Neural cell (in vitro differentiated cells): ENCODE measurements around the gene RTBDN. TPM values are rescaled to one million over a fixed set of nuclear protein-coding genes. Genes with fewer than 3 reads are reported as not detected.

Experiments used
- H2AFZ ChIP-seq: fragments of 200-600, 300-800 bp; sonication (generic), shearing (Covaris generic); 2 replicates; pipeline ENCODE4 v1.6.0; 2014; ENCODE audit warnings: low read depth, mild to moderate bottlenecking, antibody characterized with exemption, low read length, moderate library complexity
- H3F3A ChIP-seq: fragments of 200-600 bp; shearing (Covaris generic); 2 replicates; pipeline ENCODE4 v1.6.1; 2016; ENCODE audit warnings: mild to moderate bottlenecking, moderate library complexity, mixed read lengths, antibody characterized with exemption, low read length; ENCODE audit not compliant: insufficient read depth, poor library complexity, severe bottlenecking
- H3K27ac ChIP-seq: fragments of 200-600, 300-800 bp; sonication (generic), shearing (Covaris generic); 2 replicates; pipeline ENCODE4 v1.5.1; 2014; ENCODE audit warnings: mild to moderate bottlenecking, low read length, moderate library complexity
- H3K27me3 ChIP-seq: fragments of 300-800, 200-600 bp; sonication (generic), shearing (Covaris generic); 2 replicates; pipeline ENCODE4 v1.6.0; 2014; ENCODE audit warnings: mild to moderate bottlenecking, low read depth, low read length, moderate library complexity; ENCODE audit not compliant: insufficient read depth
- H3K36me3 ChIP-seq: fragments of 300-800, 200-600 bp; sonication (generic), shearing (Covaris generic); 2 replicates; pipeline ENCODE4 v1.5.1; 2014; ENCODE audit warnings: mild to moderate bottlenecking, antibody characterized with exemption, low read length, moderate library complexity; ENCODE audit not compliant: insufficient read depth
- H3K4me2 ChIP-seq: fragments of 300-800, 200-600 bp; sonication (generic), shearing (Covaris generic); 2 replicates; pipeline ENCODE4 v1.6.0; 2014; ENCODE audit warnings: mild to moderate bottlenecking, low read length
- H3K4me3 ChIP-seq: fragments of 300-800, 200-600 bp; sonication (generic), shearing (Covaris generic); 2 replicates; pipeline ENCODE4 v1.5.1; 2014; ENCODE audit warnings: mild to moderate bottlenecking, low read length, moderate library complexity
- H3K79me2 ChIP-seq: fragments of 200-600 bp; shearing (Covaris generic); replicated peaks from 2 replicates; pipeline ENCODE4 v1.6.0; 2014; ENCODE audit warnings: mild to moderate bottlenecking, low read length, moderate library complexity; ENCODE audit not compliant: insufficient read depth
- H3K9ac ChIP-seq: fragments of 300-800, 200-600 bp; sonication (generic), shearing (Covaris generic); 2 replicates; pipeline ENCODE4 v1.6.1; 2016; ENCODE audit warnings: mild to moderate bottlenecking, low read length, mixed read lengths
- H3K9me2 ChIP-seq: fragments of 200-600 bp; shearing (Covaris generic); 2 replicates; pipeline ENCODE4 v1.6.1; 2016; ENCODE audit warnings: mild to moderate bottlenecking, low read length, mixed read lengths; ENCODE audit not compliant: insufficient read depth
- H3K9me3 ChIP-seq: fragments of 200-600, 300-800 bp; sonication (generic), shearing (Covaris generic); 2 replicates; pipeline ENCODE4 v1.6.1; 2016; ENCODE audit warnings: mild to moderate bottlenecking, mixed run types, low read length, moderate library complexity, mixed read lengths
- H4K20me1 ChIP-seq: fragments of 200-600 bp; shearing (Covaris generic); 2 replicates; pipeline ENCODE4 v1.6.1; 2016; ENCODE audit warnings: mild to moderate bottlenecking, mixed run types; ENCODE audit not compliant: insufficient read depth
- EP300 ChIP-seq: fragments of 450-650 bp; conservative IDR thresholded peaks from 2 replicates; pipeline ENCODE4 v1.6.1; 2014; ENCODE audit warnings: antibody characterized with exemption, mild to moderate bottlenecking, moderate library complexity; ENCODE audit not compliant: poor library complexity, severe bottlenecking
- EZH2 ChIP-seq: fragments of 200-600, 300-800 bp; shearing (Covaris generic), sonication (generic); IDR thresholded peaks from 2 replicates; pipeline ENCODE4 v1.6.1; 2014; ENCODE audit warnings: antibody characterized with exemption, low read length, borderline replicate concordance, mild to moderate bottlenecking; ENCODE audit not compliant: insufficient read depth, poor library complexity, severe bottlenecking
- MXI1 ChIP-seq: fragments of 450-650 bp; conservative IDR thresholded peaks from 2 replicates; pipeline ENCODE4 v1.6.1; 2014; ENCODE audit warnings: antibody characterized with exemption, mild to moderate bottlenecking; ENCODE audit not compliant: poor library complexity, severe bottlenecking
- POLR2AphosphoS5 ChIP-seq: IDR thresholded peaks from 2 replicates; pipeline ENCODE4 v1.6.1; 2012
- RAD21 ChIP-seq: fragments of 450-650 bp; conservative IDR thresholded peaks from 2 replicates; pipeline ENCODE4 v1.6.1; 2014; ENCODE audit warnings: antibody characterized with exemption, mild to moderate bottlenecking, moderate library complexity
- SMC3 ChIP-seq: fragments of 450-650 bp; conservative IDR thresholded peaks from 2 replicates; pipeline ENCODE4 v1.6.1; 2014; ENCODE audit warnings: antibody characterized with exemption, mild to moderate bottlenecking, moderate library complexity; ENCODE audit not compliant: poor library complexity
- TAF1 ChIP-seq: IDR thresholded peaks from 2 replicates; pipeline ENCODE4 v1.6.1; 2012; ENCODE audit warnings: low read depth
- polyA minus RNA-seq: library from RNA; depleted of rRNA, polyadenylated mRNA; stranded (reverse); fragments of >200 nt; gene quantifications from 2 replicates; pipeline ENCODE4 v1.2.3, GENCODE V29; 2014
- polyA plus RNA-seq: library from polyadenylated mRNA; depleted of rRNA; stranded (reverse); fragments of >200 nt; gene quantifications from 2 replicates; pipeline ENCODE4 v1.2.3, GENCODE V29; 2014
- TF ChIP-seq, protein P1 (sequence below): fragments of 450-650 bp; IDR thresholded peaks from 2 replicates; pipeline ENCODE4 v1.5.1; 2014; ENCODE audit warnings: antibody characterized with exemption, mild to moderate bottlenecking, moderate library complexity; ENCODE audit not compliant: poor library complexity, severe bottlenecking
- TF ChIP-seq, protein P2 (sequence below): IDR thresholded peaks from 2 replicates; pipeline ENCODE4 v1.6.1; 2012; ENCODE audit warnings: borderline replicate concordance

The RTBDN gene
- polyA plus RNA-seq: 1.0 TPM in 1 of 2 replicates, not detected in the other
- not detected in 2 replicates for polyA minus RNA-seq

DNA sequence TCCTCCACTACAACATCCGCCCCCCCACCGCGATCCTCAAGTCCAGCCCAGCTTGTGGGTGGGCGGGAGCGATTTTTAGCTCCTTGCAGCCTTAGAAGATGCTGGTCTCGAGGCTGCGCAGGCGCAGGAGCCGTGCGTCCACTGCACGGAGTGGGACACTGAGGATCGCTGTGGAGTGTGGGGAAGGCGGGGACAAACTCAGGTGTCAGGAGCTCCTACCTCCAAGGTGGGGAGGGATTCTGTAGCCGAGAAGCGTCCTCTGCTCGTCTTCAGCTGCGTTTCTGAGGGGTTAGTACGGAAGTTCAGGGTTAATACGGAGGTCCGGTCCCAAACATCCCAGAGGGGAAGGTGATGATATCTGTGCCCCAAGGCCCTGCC is at the start of gene RTBDN:
Gene RTBDN, minus strand, starts transcription at position 14 of the 378 bp plus-strand sequence. CDS start 4,600 bp downstream, outside the sequence.
- no peaks in the 10 kb centered on the region for H4K20me1 ChIP-seq
- H3K27ac ChIP-seq: no peak within 1 kb of the TSS
- H3K36me3 ChIP-seq: no peaks in the 10 kb centered on the region
- no peak within 1 kb of the TSS for H2AFZ ChIP-seq
- H3K4me2 ChIP-seq: peak within 1 kb of the TSS; percentile 65
- peaks cover 5% of the 10 kb centered on the region for H3K79me2 ChIP-seq
- H3K9me2 ChIP-seq: no peaks in the 10 kb centered on the region
- peaks cover 53% of the 10 kb centered on the region for H3K27me3 ChIP-seq
- no peaks in the 10 kb centered on the region for H3K9me3 ChIP-seq
- H3K9ac ChIP-seq: peak within 1 kb of the TSS; percentile 72
- TF ChIP-seq, protein P1, sequence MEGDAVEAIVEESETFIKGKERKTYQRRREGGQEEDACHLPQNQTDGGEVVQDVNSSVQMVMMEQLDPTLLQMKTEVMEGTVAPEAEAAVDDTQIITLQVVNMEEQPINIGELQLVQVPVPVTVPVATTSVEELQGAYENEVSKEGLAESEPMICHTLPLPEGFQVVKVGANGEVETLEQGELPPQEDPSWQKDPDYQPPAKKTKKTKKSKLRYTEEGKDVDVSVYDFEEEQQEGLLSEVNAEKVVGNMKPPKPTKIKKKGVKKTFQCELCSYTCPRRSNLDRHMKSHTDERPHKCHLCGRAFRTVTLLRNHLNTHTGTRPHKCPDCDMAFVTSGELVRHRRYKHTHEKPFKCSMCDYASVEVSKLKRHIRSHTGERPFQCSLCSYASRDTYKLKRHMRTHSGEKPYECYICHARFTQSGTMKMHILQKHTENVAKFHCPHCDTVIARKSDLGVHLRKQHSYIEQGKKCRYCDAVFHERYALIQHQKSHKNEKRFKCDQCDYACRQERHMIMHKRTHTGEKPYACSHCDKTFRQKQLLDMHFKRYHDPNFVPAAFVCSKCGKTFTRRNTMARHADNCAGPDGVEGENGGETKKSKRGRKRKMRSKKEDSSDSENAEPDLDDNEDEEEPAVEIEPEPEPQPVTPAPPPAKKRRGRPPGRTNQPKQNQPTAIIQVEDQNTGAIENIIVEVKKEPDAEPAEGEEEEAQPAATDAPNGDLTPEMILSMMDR: no peak
- no peak for TF ChIP-seq TAF1
- peak within 1 kb of the TSS; percentile 79 for H3K4me3 ChIP-seq
- H3F3A ChIP-seq: no peaks in the 10 kb centered on the region

DNA sequence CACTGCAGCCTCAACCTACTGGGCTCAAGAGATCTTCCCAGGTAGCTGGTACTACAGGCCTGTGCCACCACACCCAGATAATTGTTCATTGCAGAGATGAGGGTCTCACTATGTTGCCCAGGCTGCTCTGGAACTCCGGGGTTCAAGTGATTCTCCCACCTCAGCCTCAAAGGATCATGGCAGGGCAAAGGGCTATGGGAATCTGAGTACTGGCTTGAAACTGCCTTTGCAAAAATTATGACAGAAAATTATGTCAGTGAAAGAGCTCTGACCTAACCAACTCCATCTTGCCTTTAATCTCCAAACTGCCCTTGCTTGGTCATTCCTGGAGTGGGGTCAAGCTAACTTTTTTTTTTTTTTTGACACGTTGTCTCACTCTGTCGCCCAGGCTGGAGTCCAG is 48.2 kb upstream of the RTBDN start:
- TF ChIP-seq, protein P2, sequence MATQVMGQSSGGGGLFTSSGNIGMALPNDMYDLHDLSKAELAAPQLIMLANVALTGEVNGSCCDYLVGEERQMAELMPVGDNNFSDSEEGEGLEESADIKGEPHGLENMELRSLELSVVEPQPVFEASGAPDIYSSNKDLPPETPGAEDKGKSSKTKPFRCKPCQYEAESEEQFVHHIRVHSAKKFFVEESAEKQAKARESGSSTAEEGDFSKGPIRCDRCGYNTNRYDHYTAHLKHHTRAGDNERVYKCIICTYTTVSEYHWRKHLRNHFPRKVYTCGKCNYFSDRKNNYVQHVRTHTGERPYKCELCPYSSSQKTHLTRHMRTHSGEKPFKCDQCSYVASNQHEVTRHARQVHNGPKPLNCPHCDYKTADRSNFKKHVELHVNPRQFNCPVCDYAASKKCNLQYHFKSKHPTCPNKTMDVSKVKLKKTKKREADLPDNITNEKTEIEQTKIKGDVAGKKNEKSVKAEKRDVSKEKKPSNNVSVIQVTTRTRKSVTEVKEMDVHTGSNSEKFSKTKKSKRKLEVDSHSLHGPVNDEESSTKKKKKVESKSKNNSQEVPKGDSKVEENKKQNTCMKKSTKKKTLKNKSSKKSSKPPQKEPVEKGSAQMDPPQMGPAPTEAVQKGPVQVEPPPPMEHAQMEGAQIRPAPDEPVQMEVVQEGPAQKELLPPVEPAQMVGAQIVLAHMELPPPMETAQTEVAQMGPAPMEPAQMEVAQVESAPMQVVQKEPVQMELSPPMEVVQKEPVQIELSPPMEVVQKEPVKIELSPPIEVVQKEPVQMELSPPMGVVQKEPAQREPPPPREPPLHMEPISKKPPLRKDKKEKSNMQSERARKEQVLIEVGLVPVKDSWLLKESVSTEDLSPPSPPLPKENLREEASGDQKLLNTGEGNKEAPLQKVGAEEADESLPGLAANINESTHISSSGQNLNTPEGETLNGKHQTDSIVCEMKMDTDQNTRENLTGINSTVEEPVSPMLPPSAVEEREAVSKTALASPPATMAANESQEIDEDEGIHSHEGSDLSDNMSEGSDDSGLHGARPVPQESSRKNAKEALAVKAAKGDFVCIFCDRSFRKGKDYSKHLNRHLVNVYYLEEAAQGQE: no peak
- TF ChIP-seq POLR2AphosphoS5 (no peak), RAD21 (no peak), EZH2 (no peak), SMC3 (no peak), EP300 (no peak), MXI1 (no peak), TAF1 (no peak)
- TF ChIP-seq, protein P1: no peak
- Histone ChIP-seq H3K27me3 (peaks cover 55% of the 10 kb centered on the region), H3F3A (no peaks in the 10 kb centered on the region), H3K79me2 (no peaks in the 10 kb centered on the region), H3K9me2 (no peaks in the 10 kb centered on the region), H3K4me2 (no peak overlapping the region), H3K27ac (no peak overlapping the region), H3K4me3 (no peak overlapping the region), H3K9me3 (no peaks in the 10 kb centered on the region), H4K20me1 (no peaks in the 10 kb centered on the region), H3K36me3 (no peaks in the 10 kb centered on the region), H2AFZ (no peak overlapping the region), H3K9ac (no peak overlapping the region)
